ENCODE results near the gene SLC25A23. TPM values are rescaled to one million over a fixed set of nuclear protein-coding genes. Genes with fewer than 3 reads are reported as not detected.

SLC25A23 gene
- total and polyA plus RNA-seq, 10 of the 15 experiments (the other 5 are each of a cell fraction or from before 2014, with no cell fraction given) = 10.2 to 85.8 (median 50.0) TPM

DNA sequence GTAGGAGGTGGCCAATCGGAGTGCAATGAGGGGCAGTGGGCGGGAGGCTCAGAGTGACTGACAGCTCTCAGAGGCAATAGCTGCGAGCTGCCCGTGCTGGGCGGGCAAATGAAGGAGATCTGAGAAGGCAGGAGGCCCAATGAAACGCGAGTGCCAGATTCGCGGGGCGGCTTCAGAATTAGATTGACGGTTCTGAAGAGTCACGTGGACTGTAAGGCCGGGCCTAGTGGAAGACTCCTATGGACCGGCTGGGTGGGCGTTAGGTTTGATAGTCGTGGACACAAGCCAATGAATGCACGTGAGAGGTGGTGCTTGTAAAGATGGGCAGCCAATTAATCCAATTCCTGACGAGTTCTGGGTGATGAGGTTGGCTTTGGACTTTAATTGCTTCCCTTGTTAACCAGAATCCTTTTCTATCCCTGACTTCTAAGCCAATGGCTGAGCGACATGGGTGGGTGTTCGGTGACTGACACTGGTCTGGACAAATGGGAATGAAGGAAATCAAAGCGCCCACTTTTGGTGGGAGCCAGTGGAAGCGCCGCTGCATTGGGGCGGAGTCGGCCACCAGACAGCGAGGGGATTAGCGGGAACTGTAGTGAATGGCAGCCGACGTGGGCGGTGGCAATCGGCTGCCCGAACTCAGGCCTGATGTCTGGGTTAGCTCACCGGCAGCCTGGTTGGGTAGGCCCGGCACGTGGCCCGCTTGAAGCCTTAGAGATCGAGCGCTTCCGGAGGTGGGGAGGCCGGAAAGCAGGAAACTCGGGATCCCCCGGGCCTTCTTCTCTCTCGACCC is 34.5 kb downstream of the SLC25A23 start (continued):
- TF ChIP-seq, protein P1, sequence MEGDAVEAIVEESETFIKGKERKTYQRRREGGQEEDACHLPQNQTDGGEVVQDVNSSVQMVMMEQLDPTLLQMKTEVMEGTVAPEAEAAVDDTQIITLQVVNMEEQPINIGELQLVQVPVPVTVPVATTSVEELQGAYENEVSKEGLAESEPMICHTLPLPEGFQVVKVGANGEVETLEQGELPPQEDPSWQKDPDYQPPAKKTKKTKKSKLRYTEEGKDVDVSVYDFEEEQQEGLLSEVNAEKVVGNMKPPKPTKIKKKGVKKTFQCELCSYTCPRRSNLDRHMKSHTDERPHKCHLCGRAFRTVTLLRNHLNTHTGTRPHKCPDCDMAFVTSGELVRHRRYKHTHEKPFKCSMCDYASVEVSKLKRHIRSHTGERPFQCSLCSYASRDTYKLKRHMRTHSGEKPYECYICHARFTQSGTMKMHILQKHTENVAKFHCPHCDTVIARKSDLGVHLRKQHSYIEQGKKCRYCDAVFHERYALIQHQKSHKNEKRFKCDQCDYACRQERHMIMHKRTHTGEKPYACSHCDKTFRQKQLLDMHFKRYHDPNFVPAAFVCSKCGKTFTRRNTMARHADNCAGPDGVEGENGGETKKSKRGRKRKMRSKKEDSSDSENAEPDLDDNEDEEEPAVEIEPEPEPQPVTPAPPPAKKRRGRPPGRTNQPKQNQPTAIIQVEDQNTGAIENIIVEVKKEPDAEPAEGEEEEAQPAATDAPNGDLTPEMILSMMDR (IDR thresholded peaks at IDR 0.05 in 2 of 3, conservative IDR thresholded peaks at IDR 0.05 in 1 of 3; ENCODE audit: control insufficient read depth in 2 of 3, extremely low read depth in 1 of 3, insufficient read depth in 1 of 3, low read depth in 3 of 3, low read length in 3 of 3) = no peak
- TF ChIP-seq STAT3 (IDR thresholded peaks at IDR 0.05; ENCODE audit: low read depth, low read length) (no peak), SMAD5 (IDR thresholded peaks at IDR 0.05; ENCODE audit: low read depth) (no peak), ZNF217 (IDR thresholded peaks at IDR 0.05) (no peak), ZZZ3 (IDR thresholded peaks at IDR 0.05; ENCODE audit: control insufficient read depth, insufficient read length, low read depth) (no peak), ZNF24 (IDR thresholded peaks at IDR 0.05) (no peak), NFYA (IDR thresholded peaks at IDR 0.05; ENCODE audit: borderline replicate concordance, low read depth, low read length) (peak; percentile 94), CREB1 (IDR thresholded peaks at IDR 0.05; ENCODE audit: low read depth) (peak; percentile 81), ZSCAN29 (IDR thresholded peaks at IDR 0.05) (no peak), MYB (IDR thresholded peaks at IDR 0.05; ENCODE audit: borderline replicate concordance, low read depth, low read length) (no peak), NR2C2 (IDR thresholded peaks at IDR 0.05; ENCODE audit: borderline replicate concordance, control insufficient read depth, insufficient read length, low read depth) (no peak), FOS (IDR thresholded peaks at IDR 0.05; ENCODE audit: borderline replicate concordance, extremely low read depth, insufficient read length) (peak; percentile 98), PML (IDR thresholded peaks at IDR 0.05; ENCODE audit: low read length) (no peak), HCFC1 (IDR thresholded peaks at IDR 0.05; ENCODE audit: low read length) (peak; percentile 24; the same call in 1 of the 2 replicates), LARP7 (IDR thresholded peaks at IDR 0.05) (no peak)
- TF ChIP-seq, protein P2, sequence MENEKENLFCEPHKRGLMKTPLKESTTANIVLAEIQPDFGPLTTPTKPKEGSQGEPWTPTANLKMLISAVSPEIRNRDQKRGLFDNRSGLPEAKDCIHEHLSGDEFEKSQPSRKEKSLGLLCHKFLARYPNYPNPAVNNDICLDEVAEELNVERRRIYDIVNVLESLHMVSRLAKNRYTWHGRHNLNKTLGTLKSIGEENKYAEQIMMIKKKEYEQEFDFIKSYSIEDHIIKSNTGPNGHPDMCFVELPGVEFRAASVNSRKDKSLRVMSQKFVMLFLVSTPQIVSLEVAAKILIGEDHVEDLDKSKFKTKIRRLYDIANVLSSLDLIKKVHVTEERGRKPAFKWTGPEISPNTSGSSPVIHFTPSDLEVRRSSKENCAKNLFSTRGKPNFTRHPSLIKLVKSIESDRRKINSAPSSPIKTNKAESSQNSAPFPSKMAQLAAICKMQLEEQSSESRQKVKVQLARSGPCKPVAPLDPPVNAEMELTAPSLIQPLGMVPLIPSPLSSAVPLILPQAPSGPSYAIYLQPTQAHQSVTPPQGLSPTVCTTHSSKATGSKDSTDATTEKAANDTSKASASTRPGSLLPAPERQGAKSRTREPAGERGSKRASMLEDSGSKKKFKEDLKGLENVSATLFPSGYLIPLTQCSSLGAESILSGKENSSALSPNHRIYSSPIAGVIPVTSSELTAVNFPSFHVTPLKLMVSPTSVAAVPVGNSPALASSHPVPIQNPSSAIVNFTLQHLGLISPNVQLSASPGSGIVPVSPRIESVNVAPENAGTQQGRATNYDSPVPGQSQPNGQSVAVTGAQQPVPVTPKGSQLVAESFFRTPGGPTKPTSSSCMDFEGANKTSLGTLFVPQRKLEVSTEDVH (IDR thresholded peaks at IDR 0.05; ENCODE audit: low read depth, partially characterized antibody) = no peak
- TF ChIP-seq, protein P3, sequence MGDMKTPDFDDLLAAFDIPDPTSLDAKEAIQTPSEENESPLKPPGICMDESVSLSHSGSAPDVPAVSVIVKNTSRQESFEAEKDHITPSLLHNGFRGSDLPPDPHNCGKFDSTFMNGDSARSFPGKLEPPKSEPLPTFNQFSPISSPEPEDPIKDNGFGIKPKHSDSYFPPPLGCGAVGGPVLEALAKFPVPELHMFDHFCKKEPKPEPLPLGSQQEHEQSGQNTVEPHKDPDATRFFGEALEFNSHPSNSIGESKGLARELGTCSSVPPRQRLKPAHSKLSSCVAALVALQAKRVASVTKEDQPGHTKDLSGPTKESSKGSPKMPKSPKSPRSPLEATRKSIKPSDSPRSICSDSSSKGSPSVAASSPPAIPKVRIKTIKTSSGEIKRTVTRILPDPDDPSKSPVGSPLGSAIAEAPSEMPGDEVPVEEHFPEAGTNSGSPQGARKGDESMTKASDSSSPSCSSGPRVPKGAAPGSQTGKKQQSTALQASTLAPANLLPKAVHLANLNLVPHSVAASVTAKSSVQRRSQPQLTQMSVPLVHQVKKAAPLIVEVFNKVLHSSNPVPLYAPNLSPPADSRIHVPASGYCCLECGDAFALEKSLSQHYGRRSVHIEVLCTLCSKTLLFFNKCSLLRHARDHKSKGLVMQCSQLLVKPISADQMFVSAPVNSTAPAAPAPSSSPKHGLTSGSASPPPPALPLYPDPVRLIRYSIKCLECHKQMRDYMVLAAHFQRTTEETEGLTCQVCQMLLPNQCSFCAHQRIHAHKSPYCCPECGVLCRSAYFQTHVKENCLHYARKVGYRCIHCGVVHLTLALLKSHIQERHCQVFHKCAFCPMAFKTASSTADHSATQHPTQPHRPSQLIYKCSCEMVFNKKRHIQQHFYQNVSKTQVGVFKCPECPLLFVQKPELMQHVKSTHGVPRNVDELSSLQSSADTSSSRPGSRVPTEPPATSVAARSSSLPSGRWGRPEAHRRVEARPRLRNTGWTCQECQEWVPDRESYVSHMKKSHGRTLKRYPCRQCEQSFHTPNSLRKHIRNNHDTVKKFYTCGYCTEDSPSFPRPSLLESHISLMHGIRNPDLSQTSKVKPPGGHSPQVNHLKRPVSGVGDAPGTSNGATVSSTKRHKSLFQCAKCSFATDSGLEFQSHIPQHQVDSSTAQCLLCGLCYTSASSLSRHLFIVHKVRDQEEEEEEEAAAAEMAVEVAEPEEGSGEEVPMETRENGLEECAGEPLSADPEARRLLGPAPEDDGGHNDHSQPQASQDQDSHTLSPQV (IDR thresholded peaks at IDR 0.05) = no peak
- TF ChIP-seq, protein P4, sequence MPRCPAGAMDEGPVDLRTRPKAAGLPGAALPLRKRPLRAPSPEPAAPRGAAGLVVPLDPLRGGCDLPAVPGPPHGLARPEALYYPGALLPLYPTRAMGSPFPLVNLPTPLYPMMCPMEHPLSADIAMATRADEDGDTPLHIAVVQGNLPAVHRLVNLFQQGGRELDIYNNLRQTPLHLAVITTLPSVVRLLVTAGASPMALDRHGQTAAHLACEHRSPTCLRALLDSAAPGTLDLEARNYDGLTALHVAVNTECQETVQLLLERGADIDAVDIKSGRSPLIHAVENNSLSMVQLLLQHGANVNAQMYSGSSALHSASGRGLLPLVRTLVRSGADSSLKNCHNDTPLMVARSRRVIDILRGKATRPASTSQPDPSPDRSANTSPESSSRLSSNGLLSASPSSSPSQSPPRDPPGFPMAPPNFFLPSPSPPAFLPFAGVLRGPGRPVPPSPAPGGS (IDR thresholded peaks at IDR 0.05; ENCODE audit: borderline replicate concordance, insufficient read depth, low read depth, low read length, poor library complexity, severe bottlenecking) = no peak
